Measurements from ENCODE around the gene GARNL3.

GARNL3 gene, protein sequence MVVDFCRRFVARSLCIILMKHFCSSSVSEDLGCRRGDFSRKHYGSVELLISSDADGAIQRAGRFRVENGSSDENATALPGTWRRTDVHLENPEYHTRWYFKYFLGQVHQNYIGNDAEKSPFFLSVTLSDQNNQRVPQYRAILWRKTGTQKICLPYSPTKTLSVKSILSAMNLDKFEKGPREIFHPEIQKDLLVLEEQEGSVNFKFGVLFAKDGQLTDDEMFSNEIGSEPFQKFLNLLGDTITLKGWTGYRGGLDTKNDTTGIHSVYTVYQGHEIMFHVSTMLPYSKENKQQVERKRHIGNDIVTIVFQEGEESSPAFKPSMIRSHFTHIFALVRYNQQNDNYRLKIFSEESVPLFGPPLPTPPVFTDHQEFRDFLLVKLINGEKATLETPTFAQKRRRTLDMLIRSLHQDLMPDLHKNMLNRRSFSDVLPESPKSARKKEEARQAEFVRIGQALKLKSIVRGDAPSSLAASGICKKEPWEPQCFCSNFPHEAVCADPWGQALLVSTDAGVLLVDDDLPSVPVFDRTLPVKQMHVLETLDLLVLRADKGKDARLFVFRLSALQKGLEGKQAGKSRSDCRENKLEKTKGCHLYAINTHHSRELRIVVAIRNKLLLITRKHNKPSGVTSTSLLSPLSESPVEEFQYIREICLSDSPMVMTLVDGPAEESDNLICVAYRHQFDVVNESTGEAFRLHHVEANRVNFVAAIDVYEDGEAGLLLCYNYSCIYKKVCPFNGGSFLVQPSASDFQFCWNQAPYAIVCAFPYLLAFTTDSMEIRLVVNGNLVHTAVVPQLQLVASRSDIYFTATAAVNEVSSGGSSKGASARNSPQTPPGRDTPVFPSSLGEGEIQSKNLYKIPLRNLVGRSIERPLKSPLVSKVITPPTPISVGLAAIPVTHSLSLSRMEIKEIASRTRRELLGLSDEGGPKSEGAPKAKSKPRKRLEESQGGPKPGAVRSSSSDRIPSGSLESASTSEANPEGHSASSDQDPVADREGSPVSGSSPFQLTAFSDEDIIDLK

DNA sequence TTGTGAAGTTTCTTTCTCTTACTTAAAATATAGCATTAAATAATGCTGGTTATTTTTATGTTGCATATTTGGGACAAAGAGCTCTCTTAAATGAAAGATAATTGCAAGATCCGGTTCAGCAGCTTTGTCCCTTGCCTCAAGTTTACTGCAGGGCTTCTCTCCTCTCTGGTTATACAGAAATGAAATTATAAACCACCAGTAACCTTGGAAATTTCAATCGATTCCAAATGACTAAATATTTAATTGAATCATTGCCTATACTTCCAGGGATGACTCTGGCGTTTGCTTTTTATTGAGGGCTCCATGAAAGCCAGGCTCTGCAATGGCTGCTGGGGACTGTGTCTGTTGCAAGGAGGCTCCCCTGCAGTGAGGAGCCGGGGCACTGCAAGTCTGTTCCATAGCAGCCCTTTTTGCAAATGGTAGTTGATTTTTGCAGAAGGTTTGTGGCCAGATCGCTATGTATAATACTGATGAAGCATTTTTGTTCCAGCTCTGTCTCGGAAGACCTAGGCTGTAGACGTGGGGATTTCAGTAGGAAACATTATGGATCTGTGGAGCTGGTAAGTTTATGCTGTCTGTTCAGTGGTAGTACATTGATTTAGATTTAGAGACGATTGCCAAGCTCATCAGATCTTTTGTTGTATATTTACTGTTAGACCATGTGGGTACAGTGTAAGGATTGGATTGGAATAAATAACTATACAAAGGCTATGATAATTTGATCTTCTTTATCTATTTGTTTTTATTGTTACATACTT is at the start of gene GARNL3:
Gene GARNL3 (plus strand): TSS at position 313 of the 758 bp plus-strand sequence. CDS start 104 bp downstream, at position 417.
- FAIRE-seq = no peak

DNA sequence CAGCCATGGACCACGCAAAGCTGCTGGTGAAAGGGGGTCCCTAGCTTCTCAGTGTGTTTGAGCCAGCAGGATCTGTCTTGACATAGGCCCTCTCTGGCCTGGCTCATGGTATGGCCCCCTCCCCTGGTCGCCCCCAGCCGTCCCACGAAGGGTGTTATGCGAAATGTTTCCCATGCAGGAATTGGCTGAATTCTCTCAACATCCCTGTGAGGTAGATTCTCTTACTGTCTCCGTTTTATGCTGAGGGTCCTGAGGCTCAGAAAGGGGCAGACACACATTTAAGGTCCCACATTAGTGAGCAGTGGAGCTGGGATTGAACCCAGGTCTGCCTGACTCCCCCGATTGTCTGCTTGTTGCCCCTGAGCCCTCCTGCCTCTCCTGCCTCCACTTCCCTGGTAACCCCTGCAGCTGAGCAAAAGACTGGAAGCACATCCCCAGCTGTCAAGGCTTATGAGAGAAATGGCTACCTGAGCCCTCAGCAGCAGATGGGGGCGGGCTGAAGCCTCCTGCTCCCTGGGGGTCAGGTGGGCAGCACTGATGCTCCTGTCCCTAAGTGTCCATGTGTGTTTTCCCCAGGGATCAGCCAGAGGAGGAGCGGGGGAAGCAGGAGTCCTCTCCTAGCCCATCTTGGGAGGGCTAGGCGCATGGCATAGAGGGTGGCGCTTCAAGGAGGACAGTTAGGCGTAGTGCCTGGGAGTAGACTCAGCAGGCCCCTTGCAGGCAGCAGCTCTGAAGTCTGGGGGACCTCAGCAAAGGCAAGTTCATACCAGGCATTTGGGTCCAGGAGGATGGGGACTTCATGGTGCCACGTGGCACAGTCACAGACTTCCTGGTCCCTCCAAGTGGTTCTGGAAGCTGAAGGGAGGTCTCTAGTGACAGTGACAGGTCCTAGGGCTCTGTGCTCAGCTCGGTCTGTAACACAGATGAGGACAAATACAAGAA is 49.0 kb upstream of the GARNL3 start:
- FAIRE-seq = no peak

DNA sequence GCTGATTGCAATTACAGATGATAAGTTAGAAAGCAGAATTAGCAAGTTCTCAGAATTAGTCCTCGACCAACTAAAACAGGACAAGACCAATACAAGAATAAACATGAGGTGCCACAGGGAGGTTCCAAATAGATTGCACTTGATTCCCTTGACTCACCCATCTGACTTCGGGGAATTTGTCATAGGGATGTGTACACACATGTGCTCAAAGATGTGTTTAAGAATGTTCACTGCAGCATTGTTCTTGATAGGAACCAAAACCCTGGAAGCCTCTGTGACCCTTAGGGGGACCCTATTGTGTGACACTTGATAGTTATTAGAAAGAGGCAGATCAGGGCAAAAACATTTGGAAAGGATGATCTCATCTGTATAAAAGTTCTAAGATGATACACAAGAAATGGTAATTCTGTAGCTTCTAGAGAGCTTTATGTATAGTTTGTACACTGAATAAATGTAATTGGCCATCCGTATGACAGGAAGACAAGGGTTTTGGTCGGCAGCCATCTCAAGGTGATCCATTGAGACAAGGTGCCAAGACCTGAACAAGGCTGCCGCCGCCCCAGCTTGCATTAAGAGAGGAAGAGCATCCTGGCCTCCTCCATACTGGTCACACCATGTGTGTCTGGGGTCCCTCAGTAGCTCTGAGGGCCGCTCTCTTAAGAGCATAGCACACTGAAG is 48.2 kb upstream of the GARNL3 start:
- no peak for FAIRE-seq

DNA sequence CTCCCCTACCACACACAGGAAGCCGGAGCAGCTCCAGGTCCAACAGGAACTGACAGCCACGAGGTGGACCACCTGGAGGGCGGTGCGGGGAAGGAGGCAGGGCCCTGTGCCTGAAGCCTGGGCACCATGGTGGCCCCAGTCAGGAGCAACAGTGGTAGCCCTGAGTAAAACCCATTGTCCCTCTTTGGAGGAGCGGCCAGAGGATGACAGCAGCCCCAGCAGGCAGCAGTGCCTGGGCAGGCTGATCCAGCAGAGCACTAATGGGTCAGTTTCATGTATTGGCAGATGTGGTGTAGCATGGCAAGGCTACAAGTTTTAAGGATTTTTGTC is 47.7 kb upstream of the GARNL3 start:
- FAIRE-seq = no peak

DNA sequence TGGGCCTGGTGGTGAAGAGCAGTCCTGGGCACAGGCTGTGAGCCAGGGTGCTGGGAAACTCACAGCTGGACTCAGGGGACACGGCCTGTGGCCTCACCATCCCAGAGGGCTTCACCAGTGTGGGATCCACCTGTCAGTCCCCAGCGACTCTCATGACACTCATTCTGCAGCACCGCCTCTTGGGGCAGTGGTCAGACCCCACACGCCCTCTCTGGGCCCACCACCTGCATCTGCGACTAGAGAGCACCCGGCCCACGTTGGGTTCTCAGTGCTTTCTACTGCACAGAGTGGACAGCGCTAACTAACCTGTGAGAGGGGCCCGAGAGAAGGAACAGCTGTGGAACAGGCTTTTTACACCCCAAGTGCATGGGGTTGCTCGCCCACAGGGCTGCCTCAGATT is 45.8 kb upstream of the GARNL3 start:
- no peak for FAIRE-seq

DNA sequence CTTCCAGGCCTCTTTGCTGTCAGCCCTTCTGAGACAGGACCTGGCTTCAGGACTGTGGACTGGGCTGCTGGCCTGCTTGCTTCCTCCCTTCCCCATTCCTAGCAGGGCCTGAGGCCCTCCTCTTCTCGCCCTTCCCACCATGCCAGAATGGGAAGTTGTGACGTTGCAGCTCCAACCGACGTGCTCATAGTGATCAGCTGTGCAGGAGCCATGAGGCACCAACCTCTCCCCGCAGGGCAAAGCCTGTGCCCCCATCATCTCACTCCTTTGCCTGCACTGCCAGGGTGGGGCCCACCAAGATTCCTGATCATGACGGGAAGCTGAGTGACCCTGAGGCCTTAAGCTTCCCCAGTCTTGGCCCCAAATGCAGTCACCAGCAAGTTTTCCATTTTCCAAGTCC is 45.1 kb upstream of the GARNL3 start:
- no peak for FAIRE-seq

DNA sequence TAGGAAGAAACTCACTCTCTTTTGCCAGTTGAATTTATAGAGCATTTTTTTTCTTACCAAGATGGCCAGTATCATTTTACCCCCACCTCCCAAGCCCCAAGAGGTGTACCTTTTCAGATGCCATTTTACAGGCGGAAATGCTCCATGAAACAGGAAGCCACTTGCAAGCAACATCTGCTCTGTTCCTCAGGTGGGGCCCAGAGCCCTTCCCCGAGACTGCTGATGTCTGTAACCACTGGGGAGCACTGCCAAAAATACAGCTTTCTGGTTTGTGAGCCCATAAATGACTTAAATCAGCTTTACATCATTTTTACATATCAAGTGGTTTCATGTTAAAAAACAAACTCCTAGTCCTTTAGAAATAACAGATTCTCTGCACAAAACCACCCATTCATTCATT is 42.9 kb upstream of the GARNL3 start:
- FAIRE-seq = no peak

DNA sequence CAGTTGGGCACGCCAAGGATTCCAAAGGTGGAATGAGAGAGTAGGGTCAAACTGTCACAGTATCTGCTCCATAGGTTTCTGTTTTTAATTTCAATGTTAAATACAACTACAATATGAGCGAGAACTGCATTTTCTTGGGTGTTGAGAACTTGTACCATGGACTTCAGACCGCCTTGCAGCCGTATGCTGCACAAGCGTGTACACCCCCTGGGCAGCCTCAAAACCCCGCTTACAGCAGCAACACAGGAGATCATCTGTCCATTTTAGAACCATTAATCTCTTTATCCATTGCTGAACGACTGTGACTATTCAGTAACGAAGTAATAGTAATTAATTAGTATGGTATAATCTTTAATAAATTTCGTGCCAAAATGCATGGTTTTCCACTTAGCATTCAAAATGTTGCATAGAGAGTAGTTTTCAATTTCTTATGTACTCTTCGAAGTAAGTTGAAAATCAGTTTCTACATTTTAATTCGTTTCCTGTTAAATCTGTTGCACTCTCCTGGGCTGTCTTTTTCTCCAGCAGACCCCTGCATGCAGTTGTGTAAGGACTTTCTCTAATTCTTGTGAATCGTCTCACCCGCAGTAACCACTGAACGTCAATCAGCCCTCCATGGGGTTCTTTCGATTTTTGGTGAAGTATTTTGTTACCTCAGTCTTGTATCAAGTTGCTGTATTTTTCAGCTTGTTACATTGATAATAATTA is 42.0 kb upstream of the GARNL3 start:
- no peak for FAIRE-seq

DNA sequence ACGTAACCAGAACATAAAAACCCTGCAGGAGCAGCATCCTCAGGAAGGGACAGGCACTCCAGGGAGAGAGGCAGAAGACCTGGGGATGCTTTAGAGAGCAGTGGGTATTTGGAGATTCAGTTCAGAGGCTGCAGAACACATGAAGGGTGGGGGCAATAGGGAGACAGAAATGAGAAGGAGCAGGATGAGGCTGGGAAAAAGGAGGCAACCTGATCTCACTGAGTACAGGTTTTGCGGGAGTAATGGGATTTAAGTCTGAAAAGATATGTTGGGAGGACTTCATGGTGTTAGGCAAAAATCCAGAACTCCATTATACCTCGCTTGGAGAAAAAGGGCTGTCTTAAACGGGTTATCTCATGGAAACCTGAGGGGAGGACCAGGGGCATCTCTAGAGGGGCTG is 41.3 kb upstream of the GARNL3 start:
- FAIRE-seq = no peak

DNA sequence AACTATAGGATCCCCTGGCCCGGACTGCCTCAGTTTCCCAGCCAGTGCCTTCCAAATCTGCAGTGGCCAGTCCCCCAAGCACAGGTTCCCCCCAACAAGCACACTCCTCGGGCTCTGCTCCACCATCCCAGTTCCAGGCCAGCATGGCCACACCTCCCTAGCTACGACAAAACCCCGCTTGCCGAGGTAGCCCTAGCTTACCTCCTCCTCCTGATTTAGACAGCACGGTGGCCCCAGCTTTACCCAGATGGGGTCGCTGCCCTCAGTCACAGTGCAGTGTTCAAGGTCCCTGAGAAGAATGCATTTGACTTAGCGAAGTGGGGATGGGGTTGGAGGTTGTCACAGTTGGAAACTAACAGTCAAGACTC is 40.8 kb upstream of the GARNL3 start:
- no peak for FAIRE-seq

DNA sequence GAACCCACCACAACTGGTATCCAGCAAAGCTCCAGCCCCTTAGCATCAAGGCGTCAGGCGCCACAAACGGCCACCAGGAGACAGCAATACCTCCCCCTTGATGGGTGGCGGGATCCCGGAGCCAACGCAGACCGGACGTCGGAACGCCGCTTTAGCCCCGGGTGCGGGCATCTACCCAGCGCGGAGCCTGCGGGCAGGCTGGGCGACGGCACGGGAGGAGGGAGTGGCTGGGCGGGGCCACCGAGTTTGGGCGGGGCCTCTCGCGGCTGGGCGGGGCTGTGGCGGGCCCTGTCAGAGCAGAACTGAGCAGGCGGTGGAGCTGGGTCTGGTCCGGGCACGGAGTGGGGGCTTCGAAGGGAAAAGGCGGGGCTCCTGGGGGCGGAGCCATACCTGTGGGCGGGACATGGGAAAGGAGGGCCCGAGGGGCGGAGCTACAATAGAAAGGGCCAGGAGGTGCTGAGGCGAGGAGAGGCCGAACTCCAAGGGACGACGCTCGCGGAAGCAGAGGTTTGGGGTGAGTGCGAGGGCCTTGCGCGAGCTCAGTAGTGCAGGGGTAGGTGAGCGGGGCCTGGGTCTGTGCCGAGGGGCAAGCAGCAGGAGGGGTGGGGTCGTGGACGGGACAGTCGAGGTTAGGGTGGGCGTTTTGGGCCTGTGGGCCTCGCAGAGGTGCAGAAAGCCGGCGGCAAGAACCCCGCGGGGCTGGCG is 40.2 kb upstream of the GARNL3 start:
- no peak for FAIRE-seq

DNA sequence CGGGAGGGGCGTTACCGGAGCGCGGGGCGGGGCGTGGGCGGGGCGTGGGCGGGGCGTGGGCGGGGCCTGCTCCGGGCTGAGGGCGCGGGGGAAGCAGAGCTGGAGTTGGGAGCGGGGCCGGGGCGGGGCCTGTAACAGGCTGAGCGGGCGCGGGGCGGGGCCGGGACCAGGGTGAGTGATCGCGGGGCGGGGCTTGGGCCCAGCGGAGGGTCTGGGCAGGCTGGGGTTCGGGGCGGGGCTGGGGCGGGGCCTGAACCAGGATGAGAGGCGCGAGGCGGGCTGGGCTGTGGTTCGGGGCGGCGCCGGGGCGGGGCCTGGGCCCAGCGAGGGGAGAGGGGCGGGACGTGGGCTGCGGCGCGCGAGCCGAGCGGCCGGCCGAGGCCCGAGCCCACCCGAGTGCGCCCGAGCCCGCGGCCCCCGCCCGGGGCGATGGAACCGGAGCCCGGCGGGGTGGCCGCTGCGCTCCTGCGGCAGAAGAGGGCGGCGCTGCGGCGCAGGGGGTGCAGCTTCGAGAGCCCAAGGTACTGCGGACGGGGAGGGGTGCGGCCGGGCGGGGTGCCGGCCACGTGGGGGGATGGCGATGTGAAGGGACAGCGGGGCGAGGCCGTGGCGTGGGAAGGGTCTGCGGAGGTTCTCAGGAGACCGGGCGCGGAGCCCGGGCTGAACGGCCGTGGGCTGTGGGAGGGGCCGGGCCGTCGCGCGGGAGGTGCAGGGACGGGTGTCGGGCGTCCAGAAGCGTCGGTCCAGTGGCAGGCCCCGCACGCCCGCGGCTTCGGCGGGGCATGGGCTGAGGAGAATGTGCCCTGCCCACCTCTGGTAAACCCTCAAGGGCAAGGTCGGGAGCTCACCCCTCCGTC is 39.5 kb upstream of the GARNL3 start:
- FAIRE-seq = no peak

DNA sequence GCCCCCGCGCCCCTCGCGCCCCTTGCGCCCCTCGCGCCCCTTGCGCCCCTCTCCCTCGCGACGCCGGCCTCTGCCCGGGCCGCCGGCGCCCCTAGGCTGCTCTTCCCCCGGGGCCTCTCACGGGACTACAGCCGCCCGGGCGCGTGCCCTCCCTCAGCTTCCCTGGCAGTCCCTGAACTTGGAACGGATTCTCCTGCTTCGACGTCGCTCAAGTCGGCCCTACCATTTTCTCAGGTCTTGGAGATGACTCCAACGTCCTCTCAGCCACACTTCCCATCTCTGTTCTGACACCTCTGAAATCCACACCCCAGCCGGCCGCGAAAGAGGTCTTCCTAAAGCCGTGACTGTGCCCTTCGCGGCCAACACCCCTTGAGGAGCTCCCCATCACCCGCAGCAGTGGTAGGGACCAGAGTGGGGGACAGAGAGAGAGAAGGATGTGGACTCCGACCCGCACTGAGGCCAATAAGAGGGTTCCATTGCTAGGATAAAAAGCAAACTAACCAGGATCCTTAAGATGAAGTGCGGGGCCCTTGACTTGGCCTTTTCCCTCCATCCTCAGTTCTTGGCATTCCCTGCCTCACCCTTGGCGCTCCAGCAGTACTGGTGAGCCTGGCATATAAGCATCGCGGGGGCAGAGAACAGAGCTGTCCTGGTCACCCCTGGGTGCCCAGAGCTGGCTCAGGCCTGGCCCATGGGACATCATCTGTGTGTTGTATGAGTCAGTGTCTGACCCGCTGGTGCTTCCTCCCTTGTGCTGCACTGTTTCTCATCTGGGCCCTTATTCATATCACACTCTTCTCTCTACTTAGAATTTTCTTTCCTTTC is 38.6 kb upstream of the GARNL3 start:
- no peak for FAIRE-seq

DNA sequence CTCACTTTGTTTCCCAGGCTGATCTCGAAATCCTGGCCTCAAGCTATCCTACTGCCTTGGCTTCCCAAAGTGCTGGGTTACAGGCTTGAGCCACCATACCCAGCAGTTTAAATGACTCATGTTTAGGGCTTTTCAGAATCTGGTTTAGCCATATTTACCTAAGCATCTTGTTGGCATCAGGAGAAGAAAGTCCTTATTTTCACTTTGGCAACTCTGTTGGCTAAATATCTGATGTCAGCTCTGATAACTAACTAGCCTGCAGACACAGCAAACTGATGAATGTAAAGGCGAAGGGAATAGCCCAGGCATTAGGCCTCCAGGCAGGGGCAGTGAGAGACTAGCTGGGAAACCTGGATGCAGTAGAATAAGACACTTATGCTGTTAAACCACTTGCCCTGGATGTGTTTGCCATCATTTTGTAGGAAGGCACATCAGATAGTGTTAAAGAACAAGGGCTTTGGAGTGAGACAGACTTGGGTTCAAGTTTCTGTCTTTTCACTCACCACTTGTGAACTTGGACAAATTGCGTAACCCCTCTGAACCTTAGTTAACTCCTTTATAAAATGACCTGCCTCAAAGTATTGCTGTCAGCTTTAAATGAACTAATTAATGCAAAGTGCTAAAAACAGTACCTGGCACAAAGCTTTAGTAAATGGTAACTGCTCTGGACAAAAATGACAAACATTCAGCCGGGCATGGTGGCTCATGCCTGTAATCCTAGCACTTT is 34.7 kb upstream of the GARNL3 start:
- no peak for FAIRE-seq

DNA sequence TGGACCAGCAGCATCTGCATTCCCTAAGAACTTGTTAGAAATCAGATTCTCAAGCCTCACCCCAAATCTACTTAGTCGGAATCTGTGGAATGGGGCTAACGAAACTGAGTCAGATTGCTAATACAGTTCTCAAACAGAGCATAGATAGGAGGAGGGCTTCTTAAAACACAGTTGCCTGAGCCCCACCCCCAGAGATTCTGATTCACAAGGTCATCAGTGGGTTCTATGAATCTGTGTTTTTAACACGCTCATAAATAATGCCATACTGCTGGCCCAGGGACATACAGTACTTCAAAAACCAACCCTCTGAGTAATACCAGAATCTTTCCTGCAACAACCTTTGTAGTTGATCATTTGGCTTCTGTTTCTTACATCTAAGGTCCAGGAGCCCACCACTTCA is 32.9 kb upstream of the GARNL3 start:
- FAIRE-seq = no peak

DNA sequence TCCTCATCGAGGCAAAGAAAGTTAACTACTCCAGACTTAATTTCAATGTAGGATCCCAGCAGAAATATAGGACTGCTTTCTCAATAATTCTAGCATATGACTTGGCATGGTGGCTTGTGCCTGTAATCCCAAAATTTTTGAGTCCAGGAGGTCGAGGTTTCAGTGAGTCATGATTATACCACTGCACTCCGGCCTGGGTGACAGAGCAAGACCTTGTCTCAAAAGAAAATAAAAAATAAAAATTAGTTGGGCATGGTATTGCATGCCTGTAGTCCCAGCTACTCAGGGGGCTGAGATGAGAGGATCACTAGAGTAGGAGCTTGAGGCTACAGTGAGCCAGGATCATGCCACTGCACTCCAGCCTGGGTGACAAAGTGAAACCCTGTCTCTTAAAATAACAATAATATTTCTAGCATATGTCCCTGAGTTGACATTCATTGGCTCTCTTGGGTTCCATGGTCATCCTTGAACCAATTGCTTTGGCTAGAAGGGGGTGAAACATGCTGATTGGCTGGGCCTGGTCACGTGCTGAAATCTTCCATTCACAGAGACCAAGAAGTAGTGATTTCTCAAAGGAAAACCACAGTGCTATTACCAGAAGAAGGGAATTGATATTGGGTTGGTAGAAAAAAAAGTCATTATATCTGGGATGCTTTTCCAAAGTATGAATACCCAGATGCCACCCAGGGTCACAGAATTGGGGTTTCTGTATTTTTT is 31.6 kb upstream of the GARNL3 start:
- FAIRE-seq = no peak

DNA sequence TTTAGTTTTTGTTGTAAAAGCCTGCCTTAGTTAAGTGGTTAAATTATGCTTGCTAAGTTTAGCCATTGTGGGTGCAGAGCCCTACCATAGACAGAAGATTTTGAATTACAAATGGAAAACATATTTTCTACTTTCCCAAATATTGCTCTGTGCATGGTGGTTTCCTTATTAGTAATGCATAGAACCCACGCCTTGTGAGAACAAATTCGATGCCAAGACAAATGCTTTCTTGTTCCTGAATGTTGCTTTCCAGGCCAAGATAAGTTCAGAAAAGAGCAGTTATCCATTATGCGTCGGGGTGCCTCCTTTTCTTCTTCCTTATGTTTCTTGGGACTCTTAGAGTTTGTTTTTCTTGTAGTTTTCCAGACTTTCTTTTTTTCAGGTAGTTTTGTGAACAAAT is 31.0 kb upstream of the GARNL3 start:
- no peak for FAIRE-seq

Data from endometrium (tissue), 2 donors.